ENCODE measurements around the gene HDAC8. TPM values are rescaled to one million over a fixed set of nuclear protein-coding genes. Genes with fewer than 3 reads are reported as not detected.

Gene HDAC8
- total RNA-seq, 1 experiment from 2014 or later, result 21.4 TPM

DNA sequence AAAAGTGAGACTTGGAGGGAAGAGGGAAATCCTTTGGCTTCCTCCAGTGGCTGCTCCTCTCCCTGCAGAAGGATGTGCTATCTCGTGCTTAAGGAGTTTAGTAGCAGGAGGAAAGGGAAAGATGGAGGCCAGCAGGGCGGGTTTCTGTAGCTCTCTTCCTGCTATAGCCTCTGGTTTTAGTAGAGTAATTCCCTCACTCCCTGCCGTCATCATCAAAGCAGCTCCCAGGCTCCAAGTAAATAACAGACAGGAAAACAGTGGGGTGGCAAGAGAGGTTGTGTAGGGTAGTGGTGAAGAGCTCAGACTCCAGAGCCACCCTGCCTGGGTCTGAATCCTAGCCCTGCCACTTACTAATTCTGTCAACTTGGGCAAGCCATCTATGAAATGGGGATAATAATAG lies 185.4 kb downstream of the HDAC8 start:
- Histone ChIP-seq H3K79me1 (ENCODE audit: insufficient read depth, low read depth, low read length, poor library complexity, severe bottlenecking) (no peaks in the 10 kb centered on the region), H3K4me2 (ENCODE audit: insufficient read depth, insufficient read length, low read length) (no peak overlapping the region), H3T11ph (ENCODE audit: low read length) (no peak overlapping the region), H3K56ac (ENCODE audit: insufficient read length, low read depth, low read length) (no peak overlapping the region), H4K91ac (ENCODE audit: insufficient read length, low read depth, low read length) (no peak overlapping the region), H3K9ac (ENCODE audit: extremely low read depth, insufficient read length, low read length) (no peak overlapping the region), H2BK15ac (ENCODE audit: low read depth, low read length) (no peak overlapping the region), H2BK5ac (ENCODE audit: insufficient read length, low read length) (no peak overlapping the region), H4K5ac (ENCODE audit: insufficient read length, low read depth, low read length) (no peak overlapping the region), H2AFZ (ENCODE audit: low read length) (no peak overlapping the region), H3K23ac (ENCODE audit: insufficient read length, low read depth, low read length) (no peak overlapping the region), H3K27ac (ENCODE audit: insufficient read length, low read depth, low read length) (no peak overlapping the region), H2BK12ac (ENCODE audit: insufficient read length, low read depth, low read length) (no peak overlapping the region), H3K23me2 (ENCODE audit: insufficient read length, low read depth, low read length, poor library complexity, severe bottlenecking) (no peaks in the 10 kb centered on the region), H3K14ac (ENCODE audit: insufficient read depth, low read length) (no peak overlapping the region), H3K79me2 (ENCODE audit: insufficient read depth, low read length) (no peaks in the 10 kb centered on the region), H3K18ac (ENCODE audit: insufficient read length, low read depth, low read length) (no peak overlapping the region), H3K27me3 (ENCODE audit: insufficient read depth, low read length) (no peaks in the 10 kb centered on the region), H4K8ac (replicated peaks; ENCODE audit: insufficient read length, low read depth, low read length) (no peak overlapping the region), H3K9me3 (ENCODE audit: control insufficient read depth, low read depth, low read length) (peaks cover 22% of the 10 kb centered on the region), H2AK5ac (ENCODE audit: insufficient read length, low read length) (no peak overlapping the region), H3K4me1 (ENCODE audit: insufficient read depth, low read length) (no peaks in the 10 kb centered on the region), H2BK20ac (ENCODE audit: low read depth, low read length, poor library complexity, severe bottlenecking) (no peak overlapping the region), H3K4ac (ENCODE audit: low read depth, low read length) (no peak overlapping the region), H2BK120ac (ENCODE audit: low read depth, low read length, poor library complexity, severe bottlenecking) (no peak overlapping the region), H4K20me1 (ENCODE audit: control insufficient read depth, insufficient read depth, insufficient read length) (no peaks in the 10 kb centered on the region)
- no CpG with 5 or more reads among the region's 3 CpGs for WGBS (ENCODE audit: extremely low coverage, insufficient read length, low lambda C conversion rate)
- H3K36me3 Mint-ChIP-seq (ENCODE audit: insufficient read depth in 1 of 3, low read depth in 3 of 3), result peaks cover 0 to 3% (median 0%) of the 10 kb centered on the region in 3 experiments; a peak in 5 of 7 replicates
- peaks cover 6 to 15% of the 10 kb centered on the region in 2 experiments for H3K4me1 Mint-ChIP-seq
- no peak overlapping the region for H3K27ac Mint-ChIP-seq
- TF ChIP-seq, protein P1, sequence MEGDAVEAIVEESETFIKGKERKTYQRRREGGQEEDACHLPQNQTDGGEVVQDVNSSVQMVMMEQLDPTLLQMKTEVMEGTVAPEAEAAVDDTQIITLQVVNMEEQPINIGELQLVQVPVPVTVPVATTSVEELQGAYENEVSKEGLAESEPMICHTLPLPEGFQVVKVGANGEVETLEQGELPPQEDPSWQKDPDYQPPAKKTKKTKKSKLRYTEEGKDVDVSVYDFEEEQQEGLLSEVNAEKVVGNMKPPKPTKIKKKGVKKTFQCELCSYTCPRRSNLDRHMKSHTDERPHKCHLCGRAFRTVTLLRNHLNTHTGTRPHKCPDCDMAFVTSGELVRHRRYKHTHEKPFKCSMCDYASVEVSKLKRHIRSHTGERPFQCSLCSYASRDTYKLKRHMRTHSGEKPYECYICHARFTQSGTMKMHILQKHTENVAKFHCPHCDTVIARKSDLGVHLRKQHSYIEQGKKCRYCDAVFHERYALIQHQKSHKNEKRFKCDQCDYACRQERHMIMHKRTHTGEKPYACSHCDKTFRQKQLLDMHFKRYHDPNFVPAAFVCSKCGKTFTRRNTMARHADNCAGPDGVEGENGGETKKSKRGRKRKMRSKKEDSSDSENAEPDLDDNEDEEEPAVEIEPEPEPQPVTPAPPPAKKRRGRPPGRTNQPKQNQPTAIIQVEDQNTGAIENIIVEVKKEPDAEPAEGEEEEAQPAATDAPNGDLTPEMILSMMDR (conservative IDR thresholded peaks at IDR 0.05), result no peak
- H3K27me3 Mint-ChIP-seq (ENCODE audit: low read depth), result no peaks in the 10 kb centered on the region; the same call in 1 of the 2 replicates
- H3K9me3 Mint-ChIP-seq, result peaks cover 49 to 50% of the 10 kb centered on the region in 2 experiments
- DNase-seq, result no peak
- H3K4me3 Mint-ChIP-seq, result no peak overlapping the region
